HG03064 (cell line): Measurements from ENCODE around the gene FBN2.
"Not testable (repeated sequence)": the region's sequence is repeated elsewhere in the genome, so short reads cannot be mapped to it uniquely, and the experiment has no call there.

ENCODE experiments used
- ATAC-seq: cut with Tn5 transposase; IDR thresholded peaks from one replicate; pipeline ENCODE4 v1.9.1; 2021; ENCODE audit warnings: low read depth; ENCODE audit not compliant: unreplicated experiment

FBN2 gene

GRCh38 chr5:128329386-128329939, 208.6 kb downstream of the FBN2 start:
- no peak for ATAC-seq

GRCh38 chr5:128328446-128328845, 209.6 kb downstream of the FBN2 start:
- ATAC-seq, result no peak

- ATAC-seq, result no peak
Observed at GRCh38 chr5:128328007-128328406, 210.0 kb downstream of the FBN2 start.

GRCh38 chr5:128321418-128321817, 216.6 kb downstream of the FBN2 start:
- ATAC-seq, result not testable (repeated sequence)

- ATAC-seq, result no peak
Observed at GRCh38 chr5:128318691-128319090, 219.4 kb downstream of the FBN2 start.

GRCh38 chr5:128317481-128317880, 220.6 kb downstream of the FBN2 start:
- no peak for ATAC-seq

GRCh38 chr5:128315671-128316070, 222.4 kb downstream of the FBN2 start:
- ATAC-seq, result no peak

GRCh38 chr5:128305341-128305740, 232.7 kb downstream of the FBN2 start:
- ATAC-seq, result no peak

- no peak for ATAC-seq
Observed at GRCh38 chr5:128304791-128305190, 233.3 kb downstream of the FBN2 start.

GRCh38 chr5:128304088-128304487, 234.0 kb downstream of the FBN2 start:
- no peak for ATAC-seq

GRCh38 chr5:128303593-128303992, 234.5 kb downstream of the FBN2 start:
- ATAC-seq, result no peak

- ATAC-seq, result no peak
Observed at GRCh38 chr5:128300181-128300580, 237.9 kb downstream of the FBN2 start.

- no peak for ATAC-seq
Observed at GRCh38 chr5:128290152-128290858, 247.7 kb downstream of the FBN2 start.

- no peak for ATAC-seq
Observed at GRCh38 chr5:128287740-128288139, 250.3 kb downstream of the FBN2 start.

GRCh38 chr5:128284236-128284635, 253.8 kb downstream of the FBN2 start:
- ATAC-seq, result no peak

GRCh38 chr5:128279345-128279744, 258.7 kb downstream of the FBN2 start:
- no peak for ATAC-seq

GRCh38 chr5:128276537-128277216, 261.4 kb downstream of the FBN2 start:
- ATAC-seq, result no peak

GRCh38 chr5:128274441-128274840, 263.6 kb downstream of the FBN2 start:
- ATAC-seq, result no peak

GRCh38 chr5:128273736-128274135, 264.3 kb downstream of the FBN2 start:
- ATAC-seq, result no peak

GRCh38 chr5:128271859-128272464, 266.1 kb downstream of the FBN2 start:
- ATAC-seq, result no peak

GRCh38 chr5:128271071-128271470, 267.0 kb downstream of the FBN2 start:
- ATAC-seq, result no peak
